Fibroblast of skin of left quadriceps (primary cell): ENCODE data around the gene CLINT1.
A peak's percentile ranks its signal among the peaks of the same experiment; 100 is the strongest.

ENCODE experiments used
- DNase-seq, 2 experiments: peaks; one replicate each; pipeline ENCODE4 v3.0.0-alpha.2; 2013; ENCODE audit warnings: low read depth in 2 of 2

CLINT1 gene

GRCh38 chr5:157761690-157762621, 97.0 kb downstream of the CLINT1 start:
- DNase-seq = peak; percentile 38 to 42

GRCh38 chr5:157758706-157759105, 100.2 kb downstream of the CLINT1 start:
- no peak for DNase-seq

- DNase-seq = no peak
Observed at GRCh38 chr5:157756122-157756521, 102.8 kb downstream of the CLINT1 start.

GRCh38 chr5:157750320-157750719, 108.6 kb downstream of the CLINT1 start:
- DNase-seq = peak in 1 of 2 experiments; percentile 23

- DNase-seq = no peak
Observed at GRCh38 chr5:157749462-157749799, 109.5 kb downstream of the CLINT1 start.

GRCh38 chr5:157748760-157749461, 110.0 kb downstream of the CLINT1 start:
- DNase-seq = peak; percentile 70 to 72

GRCh38 chr5:157747766-157748700, 110.9 kb downstream of the CLINT1 start:
- DNase-seq = no peak

- no peak for DNase-seq
Observed at GRCh38 chr5:157747173-157747740, 111.7 kb downstream of the CLINT1 start.

GRCh38 chr5:157745041-157745456, 113.9 kb downstream of the CLINT1 start:
- no peak for DNase-seq

- no peak for DNase-seq
Observed at GRCh38 chr5:157744051-157745011, 114.6 kb downstream of the CLINT1 start.

- peak; percentile 57 for DNase-seq
Observed at GRCh38 chr5:157743163-157744050, 115.5 kb downstream of the CLINT1 start, which contains the start of gene LSM11. LSM11 (plus strand) TSS chr5:157743712; CDS start chr5:157743751, 39 bp downstream.

- no peak for DNase-seq
Observed at GRCh38 chr5:157741131-157741530, 117.8 kb downstream of the CLINT1 start.

GRCh38 chr5:157740229-157740610, 118.7 kb downstream of the CLINT1 start:
- no peak for DNase-seq

- DNase-seq = no peak
Observed at GRCh38 chr5:157739388-157740228, 119.3 kb downstream of the CLINT1 start.

- DNase-seq = no peak
Observed at GRCh38 chr5:157735991-157736390, 123.0 kb downstream of the CLINT1 start.
